ENCODE measurements around the gene HHAT.

The HHAT gene

GRCh38 chr1:210677533-210677932 lies 348.8 kb downstream of the HHAT start:
- DNase-seq (ENCODE audit: low read depth, low spot score), result no peak
- no peak for TF ChIP-seq CTCF (IDR thresholded peaks at IDR 0.05; ENCODE audit: low read depth, low read length)
- in situ Hi-C loops (cut with HindIII; ENCODE audit: low sequenced_read_pairs), result no loop called here
- H3K4me3 ChIP-seq (ENCODE audit: low read depth, low read length), result no peak overlapping the region

- no peak overlapping the region for H3K4me3 ChIP-seq (ENCODE audit: low read depth, low read length)
- DNase-seq (ENCODE audit: low read depth, low spot score), result no peak
- no peak for TF ChIP-seq CTCF (IDR thresholded peaks at IDR 0.05; ENCODE audit: low read depth, low read length)
- in situ Hi-C loops (cut with HindIII; ENCODE audit: low sequenced_read_pairs), result no loop called here
These were observed 349.6 kb downstream of the HHAT start for GRCh38 chr1:210678306-210678705.

- in situ Hi-C loops (cut with HindIII; ENCODE audit: low sequenced_read_pairs), result no loop called here
- no peak overlapping the region for H3K4me3 ChIP-seq (ENCODE audit: low read depth, low read length)
- TF ChIP-seq CTCF (IDR thresholded peaks at IDR 0.05; ENCODE audit: low read depth, low read length), result no peak
- DNase-seq (ENCODE audit: low read depth, low spot score), result peak; percentile 14
These were observed 352.5 kb downstream of the HHAT start for GRCh38 chr1:210681158-210681557.

GRCh38 chr1:210683403-210684047 lies 354.8 kb downstream of the HHAT start:
- TF ChIP-seq CTCF (IDR thresholded peaks at IDR 0.05; ENCODE audit: low read depth, low read length), result no peak
- no peak for DNase-seq (ENCODE audit: low read depth, low spot score)
- in situ Hi-C loops (cut with HindIII; ENCODE audit: low sequenced_read_pairs), result no loop called here
- no peak overlapping the region for H3K4me3 ChIP-seq (ENCODE audit: low read depth, low read length)

GRCh38 chr1:210684466-210685294 lies 356.0 kb downstream of the HHAT start:
- DNase-seq (ENCODE audit: low read depth, low spot score), result no peak
- in situ Hi-C loops (cut with HindIII; ENCODE audit: low sequenced_read_pairs), result no loop called here
- no peak overlapping the region for H3K4me3 ChIP-seq (ENCODE audit: low read depth, low read length)
- TF ChIP-seq CTCF (IDR thresholded peaks at IDR 0.05; ENCODE audit: low read depth, low read length), result no peak

GRCh38 chr1:210685295-210685650 lies 356.6 kb downstream of the HHAT start:
- no peak overlapping the region for H3K4me3 ChIP-seq (ENCODE audit: low read depth, low read length)
- TF ChIP-seq CTCF (IDR thresholded peaks at IDR 0.05; ENCODE audit: low read depth, low read length), result no peak
- in situ Hi-C loops (cut with HindIII; ENCODE audit: low sequenced_read_pairs), result no loop called here
- DNase-seq (ENCODE audit: low read depth, low spot score), result no peak
